ENCODE data around the gene CCDC6. TPM values are rescaled to one million over a fixed set of nuclear protein-coding genes. Genes with fewer than 3 reads are reported as not detected.

The CCDC6 gene
- total RNA-seq, 1 experiment from 2014 or later, result 58.4 TPM

DNA sequence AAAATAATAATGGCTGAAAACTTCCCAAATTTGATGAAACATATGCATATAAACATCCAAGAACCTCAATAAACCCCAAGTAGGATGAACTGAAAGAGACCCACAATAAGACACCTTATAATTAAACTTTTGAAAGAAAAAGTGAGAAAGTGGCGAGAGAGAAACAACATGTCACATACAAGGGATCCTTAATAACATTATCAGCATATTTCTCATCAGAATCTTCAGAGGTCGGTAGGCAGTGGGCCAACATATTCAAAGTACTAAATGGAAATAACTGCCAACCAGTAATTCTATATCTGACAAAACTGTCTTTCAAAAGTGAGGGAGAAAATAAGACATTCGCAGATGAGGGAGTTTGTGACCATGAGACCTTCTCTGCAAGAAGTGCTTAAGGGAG lies 16.6 kb upstream of the CCDC6 start:
- no peak overlapping the region for H3K23ac ChIP-seq (ENCODE audit: insufficient read length, low read depth, low read length)
- no peaks in the 10 kb centered on the region for H3K4me1 ChIP-seq (ENCODE audit: insufficient read depth, low read length)
- H3K9ac ChIP-seq (ENCODE audit: extremely low read depth, insufficient read length, low read length), result no peak overlapping the region
- H2BK12ac ChIP-seq (ENCODE audit: insufficient read length, low read depth, low read length), result no peak overlapping the region
- no peak overlapping the region for H3K27ac ChIP-seq (ENCODE audit: insufficient read length, low read depth, low read length)
- H3K14ac ChIP-seq (ENCODE audit: insufficient read depth, low read length), result no peak overlapping the region
- H3K56ac ChIP-seq (ENCODE audit: insufficient read length, low read depth, low read length), result no peak overlapping the region
- H3K23me2 ChIP-seq (ENCODE audit: insufficient read length, low read depth, low read length, poor library complexity, severe bottlenecking), result no peaks in the 10 kb centered on the region
- no peak overlapping the region for H4K91ac ChIP-seq (ENCODE audit: insufficient read length, low read depth, low read length)
- H2BK15ac ChIP-seq (ENCODE audit: low read depth, low read length), result no peak overlapping the region
- no peaks in the 10 kb centered on the region for H4K20me1 ChIP-seq (ENCODE audit: control insufficient read depth, insufficient read depth, insufficient read length)
- H2BK5ac ChIP-seq (ENCODE audit: insufficient read length, low read length), result no peak overlapping the region
- H2AK5ac ChIP-seq (ENCODE audit: insufficient read length, low read length), result no peak overlapping the region
- Mint-ChIP-seq H3K9me3 (peaks cover 24% of the 10 kb centered on the region in 2 experiments), H3K4me3 (no peak overlapping the region), H3K36me3 (ENCODE audit: insufficient read depth in 1 of 3, low read depth in 3 of 3) (peaks cover 10 to 25% (median 17%) of the 10 kb centered on the region in 3 experiments), H3K4me1 (no peaks in the 10 kb centered on the region), H3K27ac (no peak overlapping the region), H3K27me3 (ENCODE audit: low read depth) (no peaks in the 10 kb centered on the region; the same call in 1 of the 2 replicates)
- H3K18ac ChIP-seq (ENCODE audit: insufficient read length, low read depth, low read length), result no peak overlapping the region
- H4K8ac ChIP-seq (replicated peaks; ENCODE audit: insufficient read length, low read depth, low read length), result no peak overlapping the region
- H3K9me3 ChIP-seq (ENCODE audit: control insufficient read depth, low read depth, low read length), result no peaks in the 10 kb centered on the region
- H3K79me1 ChIP-seq (ENCODE audit: insufficient read depth, low read depth, low read length, poor library complexity, severe bottlenecking), result no peaks in the 10 kb centered on the region
- H2AFZ ChIP-seq (ENCODE audit: low read length), result no peak overlapping the region
- no peak overlapping the region for H3T11ph ChIP-seq (ENCODE audit: low read length)
- no peak overlapping the region for H2BK120ac ChIP-seq (ENCODE audit: low read depth, low read length, poor library complexity, severe bottlenecking)
- H4K5ac ChIP-seq (ENCODE audit: insufficient read length, low read depth, low read length), result no peak overlapping the region
- H3K4ac ChIP-seq (ENCODE audit: low read depth, low read length), result no peak overlapping the region
- TF ChIP-seq, protein P1, sequence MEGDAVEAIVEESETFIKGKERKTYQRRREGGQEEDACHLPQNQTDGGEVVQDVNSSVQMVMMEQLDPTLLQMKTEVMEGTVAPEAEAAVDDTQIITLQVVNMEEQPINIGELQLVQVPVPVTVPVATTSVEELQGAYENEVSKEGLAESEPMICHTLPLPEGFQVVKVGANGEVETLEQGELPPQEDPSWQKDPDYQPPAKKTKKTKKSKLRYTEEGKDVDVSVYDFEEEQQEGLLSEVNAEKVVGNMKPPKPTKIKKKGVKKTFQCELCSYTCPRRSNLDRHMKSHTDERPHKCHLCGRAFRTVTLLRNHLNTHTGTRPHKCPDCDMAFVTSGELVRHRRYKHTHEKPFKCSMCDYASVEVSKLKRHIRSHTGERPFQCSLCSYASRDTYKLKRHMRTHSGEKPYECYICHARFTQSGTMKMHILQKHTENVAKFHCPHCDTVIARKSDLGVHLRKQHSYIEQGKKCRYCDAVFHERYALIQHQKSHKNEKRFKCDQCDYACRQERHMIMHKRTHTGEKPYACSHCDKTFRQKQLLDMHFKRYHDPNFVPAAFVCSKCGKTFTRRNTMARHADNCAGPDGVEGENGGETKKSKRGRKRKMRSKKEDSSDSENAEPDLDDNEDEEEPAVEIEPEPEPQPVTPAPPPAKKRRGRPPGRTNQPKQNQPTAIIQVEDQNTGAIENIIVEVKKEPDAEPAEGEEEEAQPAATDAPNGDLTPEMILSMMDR (conservative IDR thresholded peaks at IDR 0.05), result no peak
- no peak overlapping the region for H2BK20ac ChIP-seq (ENCODE audit: low read depth, low read length, poor library complexity, severe bottlenecking)
- no peak for DNase-seq
- WGBS (ENCODE audit: extremely low coverage, insufficient read length, low lambda C conversion rate), result no CpG with 5 or more reads among the region's 3 CpGs
- H3K27me3 ChIP-seq (ENCODE audit: insufficient read depth, low read length), result no peaks in the 10 kb centered on the region
- H3K4me2 ChIP-seq (ENCODE audit: insufficient read depth, insufficient read length, low read length), result no peak overlapping the region
- H3K79me2 ChIP-seq (ENCODE audit: insufficient read depth, low read length), result no peaks in the 10 kb centered on the region
